SK-N-SH (cell line): ENCODE measurements around the gene REG3A. TPM values are rescaled to one million over a fixed set of nuclear protein-coding genes. Genes with fewer than 3 reads are reported as not detected.

Experiments used
- CTCF ChIA-PET: fragments of 300-600, 350-600 bp; formaldehyde crosslinking; extraction: SDS; loops from one replicate; lab custom pipeline; 2021; lab: Yijun Ruan, JAX
- POLR2A ChIA-PET: fragments of 350-600 bp; sonication (Branson Sonifier 250); formaldehyde crosslinking; extraction: SDS; loops from one replicate; lab custom pipeline; 2020; ENCODE audit warnings: antibody characterized with exemption, inconsistent platforms; lab: Yijun Ruan, JAX
- DNase-seq: peaks from one replicate; pipeline ENCODE4 v3.0.0; 2012
- H2AFZ ChIP-seq: fragments of 200-600 bp; sonication (generic); 2 replicates; pipeline ENCODE4 v1.8.1; 2016; ENCODE audit warnings: antibody characterized with exemption, mild to moderate bottlenecking, low read depth
- H3F3A ChIP-seq: fragments of 200-600 bp; sonication (generic); replicated peaks from 2 replicates; pipeline ENCODE3; 2016; ENCODE audit warnings: antibody characterized with exemption, mild to moderate bottlenecking; ENCODE audit not compliant: insufficient read depth
- H3K27ac ChIP-seq, 2 experiments: fragments of 200-500 bp in 1 of 2; fragments of 200-600 bp in 1 of 2; sonication (Bioruptor generic) in 1 of 2; sonication (generic), shearing (Covaris generic) in 1 of 2; 2 replicates each; pipeline versions ENCODE4 v1.5.1 to v1.6.1; 2014 to 2016; ENCODE audit warnings: low read depth in 2 of 2, inconsistent platforms in 1 of 2, low read length in 1 of 2, mild to moderate bottlenecking in 1 of 2, mixed read lengths in 1 of 2
- H3K27me3 ChIP-seq: fragments of 200-600 bp; sonication (generic), shearing (Covaris generic); 2 replicates; pipeline ENCODE4 v1.6.1; 2016; ENCODE audit warnings: mixed run types; ENCODE audit not compliant: insufficient read depth
- H3K36me3 ChIP-seq, 2 experiments: fragments of 200-500 bp in 1 of 2; fragments of 200-600 bp in 1 of 2; sonication (Bioruptor generic) in 1 of 2; sonication (generic) in 1 of 2; replicated peaks in 1 of 2; 2 replicates each; pipeline versions ENCODE3 to v1.5.1; 2014 to 2016; ENCODE audit warnings: low read length in 1 of 2, mild to moderate bottlenecking in 1 of 2; ENCODE audit not compliant: insufficient read depth in 2 of 2, control insufficient read depth in 1 of 2
- H3K4me1 ChIP-seq, 2 experiments: fragments of 200-500 bp in 1 of 2; fragments of 200-600 bp in 1 of 2; sonication (Bioruptor generic) in 1 of 2; sonication (generic), shearing (Covaris generic) in 1 of 2; 2 replicates each; pipeline versions ENCODE4 v1.5.1 to v1.6.1; 2014 to 2016; ENCODE audit warnings: low read depth in 1 of 2, low read length in 1 of 2, mixed run types in 1 of 2; ENCODE audit not compliant: insufficient read depth in 2 of 2, control insufficient read depth in 1 of 2
- H3K4me2 ChIP-seq: fragments of 200-600 bp; sonication (generic), shearing (Covaris generic); 2 replicates; pipeline ENCODE4 v1.6.1; 2017; ENCODE audit warnings: mixed run types
- H3K4me3 ChIP-seq, 2 experiments: fragments of 200-500 bp in 1 of 2; fragments of 200-600 bp in 1 of 2; sonication (Bioruptor generic) in 1 of 2; sonication (generic), shearing (Covaris generic) in 1 of 2; 2 replicates each; pipeline versions ENCODE4 v1.5.1 to v1.8.1; 2014 to 2016; ENCODE audit warnings: low read depth in 2 of 2, inconsistent platforms in 1 of 2, low read length in 1 of 2, mild to moderate bottlenecking in 1 of 2, mixed read lengths in 1 of 2, moderate library complexity in 1 of 2
- H3K79me2 ChIP-seq: fragments of 200-600 bp; sonication (generic); 2 replicates; pipeline ENCODE4 v1.8.1; 2017; ENCODE audit warnings: mild to moderate bottlenecking; ENCODE audit not compliant: insufficient read depth
- H3K9ac ChIP-seq: fragments of 200-600 bp; sonication (generic); 2 replicates; pipeline ENCODE4 v1.6.1; 2017; ENCODE audit warnings: mixed run types
- H3K9me2 ChIP-seq: fragments of 200-600 bp; sonication (generic); 2 replicates; pipeline ENCODE4 v1.6.1; 2017; ENCODE audit warnings: mixed run types
- H3K9me3 ChIP-seq: fragments of 200-600 bp; sonication (generic); 2 replicates; pipeline ENCODE4 v1.6.1; 2017; ENCODE audit warnings: mixed run types, mild to moderate bottlenecking, moderate library complexity
- H4K20me1 ChIP-seq: fragments of 200-600 bp; sonication (generic); 2 replicates; pipeline ENCODE4 v1.6.1; 2017; ENCODE audit warnings: mild to moderate bottlenecking, mixed run types; ENCODE audit not compliant: insufficient read depth
- EP300 ChIP-seq, 2 experiments: IDR thresholded peaks; 2 replicates each; pipeline versions ENCODE4 v1.4.0 to v1.6.1; 2012; ENCODE audit warnings: borderline replicate concordance in 1 of 2, low read depth in 1 of 2, low read length in 1 of 2
- FOXM1 ChIP-seq: IDR thresholded peaks from 2 replicates; pipeline ENCODE4 v1.4.0; 2012; ENCODE audit warnings: low read depth, mild to moderate bottlenecking
- GABPA ChIP-seq: IDR thresholded peaks from 2 replicates; pipeline ENCODE4 v1.4.0; 2012; ENCODE audit warnings: low read depth, mild to moderate bottlenecking
- MEF2A ChIP-seq: IDR thresholded peaks from 2 replicates; pipeline ENCODE4 v1.4.0; 2012; ENCODE audit warnings: low read depth, borderline replicate concordance
- PBX3 ChIP-seq: IDR thresholded peaks from 2 replicates; pipeline ENCODE4; 2012
- RCOR1 ChIP-seq: fragments of 150-350 bp; IDR thresholded peaks from 2 replicates; pipeline ENCODE4 v1.6.1; 2017; ENCODE audit warnings: antibody characterized with exemption, low read length
- REST ChIP-seq: IDR thresholded peaks from 2 replicates; pipeline ENCODE4 v1.6.1; 2012; ENCODE audit warnings: mild to moderate bottlenecking, low read depth, low read length, moderate library complexity
- TEAD4 ChIP-seq: IDR thresholded peaks from 2 replicates; pipeline ENCODE4 v1.4.0; 2012; ENCODE audit warnings: mild to moderate bottlenecking, borderline replicate concordance; ENCODE audit not compliant: insufficient read depth
- USF1 ChIP-seq: IDR thresholded peaks from 2 replicates; pipeline ENCODE4 v1.4.0; 2012; ENCODE audit warnings: low read depth, borderline replicate concordance
- WGBS: methylation state at CpG from one replicate; pipeline ENCODE4 v1.1.6; 2017; ENCODE audit warnings: low lambda C conversion rate; 5-methylcytosine and 5-hydroxymethylcytosine counted together
- polyA plus RNA-seq, 3 experiments: library from polyadenylated mRNA; depleted of rRNA; stranded (reverse); fragments of >200 nt; gene quantifications; 2 replicates each; pipeline ENCODE4 v1.2.3, GENCODE V29; 2012

REG3A gene
- polyA plus RNA-seq, 1 of the 3 experiments (the other 2 are of a cell fraction), result not detected

- WGBS, result 22% methylated on average over 6 of the region's 6 CpGs
- POLR2A ChIA-PET, result no interaction called here
- Histone ChIP-seq H3K27ac (no peak within 1 kb of the TSS), H4K20me1 (no peaks in the 10 kb centered on the region), H3K9me3 (no peaks in the 10 kb centered on the region), H3K4me1 (no peaks in the 10 kb centered on the region), H3F3A (no peaks in the 10 kb centered on the region), H3K4me3 (no peak within 1 kb of the TSS), H3K79me2 (no peaks in the 10 kb centered on the region), H2AFZ (no peak within 1 kb of the TSS), H3K4me2 (no peak within 1 kb of the TSS), H3K9ac (no peak within 1 kb of the TSS), H3K36me3 (no peaks in the 10 kb centered on the region), H3K9me2 (no peaks in the 10 kb centered on the region), H3K27me3 (no peaks in the 10 kb centered on the region)
- DNase-seq, result no peak
- TF ChIP-seq EP300 (IDR thresholded peaks at IDR 0.05; ENCODE audit: borderline replicate concordance in 1 of 2, low read depth in 1 of 2, low read length in 1 of 2) (no peak), USF1 (no peak), PBX3 (no peak), FOXM1 (no peak), GABPA (no peak), REST (no peak), RCOR1 (no peak)
- CTCF ChIA-PET, result interaction anchor here (1.2 kb wide), 1 partner anchor 79 kb away, joined by 4 read pairs; no protein-coding TSS in a partner anchor
These were observed 39.3 kb downstream of the REG3A start, which contains the start of gene REG1A for GRCh38 chr2:79120194-79120713. REG1A (plus strand) TSS chr2:79120488; CDS start chr2:79120862, 374 bp downstream.

GRCh38 chr2:79116997-79117928 lies 42.3 kb downstream of the REG3A start:
- CTCF ChIA-PET, result interaction anchor here (0.7 kb wide), 1 partner anchor 109 kb away, joined by 3 read pairs; no protein-coding TSS in a partner anchor
- H2AFZ ChIP-seq, result no peak overlapping the region
- no peaks in the 10 kb centered on the region for H3K4me1 ChIP-seq
- POLR2A ChIA-PET, result no interaction called here
- H3K79me2 ChIP-seq, result no peaks in the 10 kb centered on the region
- no peak overlapping the region for H3K4me3 ChIP-seq
- no peaks in the 10 kb centered on the region for H3K9me2 ChIP-seq
- no peaks in the 10 kb centered on the region for H3K27me3 ChIP-seq
- no peaks in the 10 kb centered on the region for H3K36me3 ChIP-seq
- DNase-seq, result no peak
- no peak for TF ChIP-seq TEAD4
- no peak for TF ChIP-seq RCOR1
- no peak for TF ChIP-seq MEF2A
- H4K20me1 ChIP-seq, result no peaks in the 10 kb centered on the region
- H3K9ac ChIP-seq, result no peak overlapping the region
- 9% methylated on average over 2 of the region's 2 CpGs for WGBS
- H3K9me3 ChIP-seq, result no peaks in the 10 kb centered on the region
- no peak overlapping the region for H3K4me2 ChIP-seq
- no peaks in the 10 kb centered on the region for H3F3A ChIP-seq
- H3K27ac ChIP-seq, result no peak overlapping the region
